Measurements from ENCODE around the gene MYMX.
A peak's percentile ranks its signal among the peaks of the same experiment; 100 is the strongest.

The MYMX gene

DNA sequence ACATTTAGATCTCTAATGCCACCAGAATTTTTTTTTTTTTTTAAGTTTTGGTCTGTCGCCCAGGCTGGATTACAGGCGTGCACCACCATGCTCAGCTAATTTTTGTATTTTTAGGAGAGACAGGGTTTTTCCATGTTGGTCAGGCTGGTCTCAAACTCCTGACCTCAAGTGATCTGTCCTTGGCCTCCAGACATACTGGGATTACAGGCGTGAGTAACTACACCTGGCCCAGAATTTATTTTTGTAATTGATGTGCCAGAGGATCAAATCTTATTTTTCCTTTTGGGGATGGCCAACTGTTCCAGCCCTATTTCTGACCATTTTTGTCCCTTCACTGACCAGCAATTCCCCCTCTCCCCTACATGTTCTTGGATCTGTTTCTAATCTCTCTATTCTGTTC lies 18.0 kb upstream of the MYMX start:
- FAIRE-seq (no peak), DNase-seq (ENCODE audit: insufficient read length, low spot score) (peak; percentile 2)
- no peak for TF ChIP-seq POLR2A (IDR thresholded peaks at IDR 0.05; ENCODE audit: low read depth, low read length)

DNA sequence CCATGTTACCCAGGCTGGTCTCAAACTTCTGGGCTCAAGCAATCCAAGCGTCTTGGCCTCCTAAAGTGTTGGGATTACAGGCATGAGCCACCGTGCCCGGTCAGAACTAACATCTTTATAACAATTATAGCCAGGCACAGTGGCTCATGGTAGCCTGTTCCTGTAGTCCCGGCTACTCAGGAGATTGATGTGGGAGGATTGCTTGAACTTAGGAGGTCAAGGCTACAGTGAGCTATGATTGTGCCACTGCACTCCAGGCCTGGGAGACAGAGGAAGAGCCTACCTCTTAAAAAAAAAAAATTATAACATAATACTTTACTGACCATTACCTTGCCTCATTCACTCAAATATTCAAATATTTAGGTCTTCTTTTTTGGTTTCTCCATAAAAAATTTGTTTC lies 16.8 kb upstream of the MYMX start:
- FAIRE-seq (no peak), DNase-seq (ENCODE audit: insufficient read length, low spot score) (no peak)
- TF ChIP-seq POLR2A (IDR thresholded peaks at IDR 0.05; ENCODE audit: low read depth, low read length) = no peak

DNA sequence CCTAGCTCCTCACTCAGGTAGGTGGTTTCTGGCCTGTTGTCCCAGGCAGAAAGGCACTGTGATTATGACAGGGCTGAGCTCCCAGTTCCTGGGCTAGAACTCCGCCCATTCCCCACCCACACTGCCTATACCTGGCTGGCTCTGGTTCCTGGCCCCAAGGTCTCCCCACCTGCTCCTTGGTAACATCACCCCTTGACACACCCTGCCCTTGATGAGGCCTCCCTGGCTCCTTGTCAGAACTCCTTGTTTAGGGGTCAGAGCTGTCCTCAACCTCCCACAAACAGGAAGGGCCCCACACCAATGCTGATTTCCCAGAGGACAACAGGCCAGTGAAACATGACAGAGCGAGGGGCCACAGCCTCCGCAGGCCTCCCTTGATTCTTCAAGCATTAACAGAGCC lies 15.5 kb upstream of the MYMX start:
- FAIRE-seq (no peak), DNase-seq (ENCODE audit: insufficient read length, low spot score) (peak; percentile 1)
- no peak for TF ChIP-seq POLR2A (IDR thresholded peaks at IDR 0.05; ENCODE audit: low read depth, low read length)

DNA sequence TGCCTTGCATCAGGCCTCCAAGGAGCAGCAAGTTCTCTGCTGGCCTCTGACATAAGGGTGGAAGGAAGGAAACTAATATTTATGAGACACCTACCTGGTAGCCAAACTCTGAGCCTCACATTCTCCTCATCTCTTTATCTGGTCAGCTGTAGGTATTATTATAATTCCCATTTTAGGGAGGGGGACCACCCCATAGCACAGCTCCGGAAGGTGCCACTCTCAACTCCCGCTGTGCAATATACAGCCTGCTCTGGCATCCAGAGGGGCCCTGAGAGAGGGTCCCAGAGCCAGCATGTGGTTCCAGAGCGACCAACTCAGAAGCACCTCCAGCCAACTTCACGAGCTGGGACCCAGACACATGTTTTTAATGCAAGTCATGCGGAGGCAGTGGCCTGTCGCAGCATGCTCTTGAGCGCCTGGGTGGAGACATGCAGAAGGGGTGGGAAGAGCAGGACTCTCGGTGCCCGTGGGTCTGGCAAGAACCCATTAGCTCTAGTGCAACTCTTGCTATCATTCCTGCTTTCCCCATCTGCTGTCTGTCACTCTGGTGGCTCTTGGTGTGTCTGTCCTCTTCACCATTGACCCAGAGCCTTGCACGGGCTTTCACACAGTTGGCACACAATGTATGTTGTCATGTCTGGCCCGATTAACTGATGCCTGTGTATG lies 15.0 kb upstream of the MYMX start:
- peak; percentile 1 for DNase-seq (ENCODE audit: insufficient read length, low spot score)
- no peak for TF ChIP-seq POLR2A (IDR thresholded peaks at IDR 0.05; ENCODE audit: low read depth, low read length)
- no peak for FAIRE-seq

DNA sequence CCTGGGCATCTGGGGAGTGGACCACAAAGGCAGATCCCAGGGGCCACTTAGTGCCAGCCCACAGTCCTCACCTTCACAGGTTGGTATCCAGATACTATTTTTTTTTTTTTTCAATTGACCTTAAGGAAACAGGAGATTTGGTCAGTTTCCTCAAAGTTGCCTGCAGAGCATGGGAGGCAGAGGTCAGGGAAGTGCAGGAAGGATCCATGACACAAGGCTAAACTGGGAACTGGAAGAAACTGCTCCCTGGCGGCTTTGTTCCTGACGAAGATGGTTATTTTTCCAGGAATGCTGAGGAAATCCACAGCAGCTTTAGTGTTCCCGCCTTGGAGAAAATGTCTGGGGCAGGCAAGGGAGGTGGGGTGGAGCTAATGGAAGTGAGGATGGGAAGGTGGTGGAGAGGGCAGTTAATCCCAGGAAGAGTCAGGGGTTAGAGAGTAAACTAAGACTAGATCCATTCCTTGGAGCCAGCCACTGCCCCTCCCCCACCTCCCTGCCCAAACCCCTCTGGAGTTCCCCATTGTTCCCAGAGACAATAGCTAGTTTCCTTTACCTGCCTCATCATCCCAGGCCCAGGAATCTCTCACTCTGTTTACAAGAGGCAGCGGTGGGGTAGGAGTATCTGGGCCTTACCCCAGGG lies 14.3 kb upstream of the MYMX start:
- no peak for TF ChIP-seq POLR2A (IDR thresholded peaks at IDR 0.05; ENCODE audit: low read depth, low read length)
- DNase-seq (ENCODE audit: insufficient read length, low spot score) = peak; percentile 0
- FAIRE-seq = no peak

DNA sequence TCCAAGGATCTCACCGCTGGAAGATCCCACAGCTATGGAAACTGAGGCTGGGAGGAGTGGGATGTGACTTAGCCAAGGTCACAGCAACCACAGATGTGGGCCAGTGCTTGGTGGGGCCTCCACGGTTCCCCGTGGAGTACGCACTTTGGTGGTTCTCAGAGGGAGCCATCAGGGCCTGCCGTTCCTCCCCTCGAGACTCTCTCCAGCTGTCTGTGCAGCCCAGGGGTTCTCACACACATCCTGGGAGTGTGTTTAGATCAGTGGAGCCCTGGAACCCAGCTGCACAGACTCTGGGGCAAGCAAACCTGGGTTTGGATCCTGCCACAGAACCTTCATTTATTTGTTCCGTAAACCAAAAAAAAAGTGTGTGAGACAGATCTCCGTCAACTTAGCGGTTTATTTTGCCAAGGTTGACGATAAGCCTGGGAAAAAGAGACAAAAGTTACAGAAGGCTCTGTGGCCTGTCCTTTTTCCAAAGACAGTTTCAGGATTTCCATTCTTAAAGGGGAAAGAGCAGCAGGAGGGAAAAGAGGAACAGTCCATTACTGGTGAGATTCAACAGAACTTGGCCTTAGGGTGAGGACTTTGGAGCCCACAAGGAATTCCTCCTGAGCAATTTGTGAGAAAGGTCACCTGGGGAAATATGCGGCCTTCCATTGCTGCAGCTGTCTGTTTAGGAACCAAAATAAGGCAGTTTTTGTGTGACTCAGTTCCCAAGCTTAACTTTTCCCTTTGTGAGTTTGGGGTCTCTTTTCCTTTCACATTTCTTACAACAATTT lies 13.6 kb upstream of the MYMX start:
- FAIRE-seq (no peak), DNase-seq (ENCODE audit: insufficient read length, low spot score) (peak; percentile 1)
- TF ChIP-seq POLR2A (IDR thresholded peaks at IDR 0.05; ENCODE audit: low read depth, low read length) = no peak

DNA sequence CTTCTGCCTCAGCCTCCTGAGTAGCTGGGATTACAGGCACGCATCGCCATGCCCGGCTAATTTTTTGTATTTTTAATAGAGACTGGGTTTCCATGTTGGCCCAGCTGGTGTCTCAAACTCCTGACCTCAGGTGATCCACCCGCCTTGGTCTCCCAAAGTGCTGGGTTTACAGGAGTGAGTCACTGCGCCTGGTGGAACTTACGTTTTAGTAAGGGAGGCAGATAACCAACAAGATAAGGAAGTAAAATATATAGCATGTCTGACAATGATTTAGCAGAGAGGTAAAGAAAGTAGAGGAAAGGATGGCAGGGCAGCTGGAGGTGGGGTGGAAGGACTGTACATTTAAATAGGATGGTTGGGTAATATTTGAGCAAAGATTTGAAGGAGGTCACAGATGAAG lies 12.8 kb upstream of the MYMX start:
- DNase-seq (ENCODE audit: insufficient read length, low spot score) = no peak
- no peak for TF ChIP-seq POLR2A (IDR thresholded peaks at IDR 0.05; ENCODE audit: low read depth, low read length)
- FAIRE-seq = no peak

DNA sequence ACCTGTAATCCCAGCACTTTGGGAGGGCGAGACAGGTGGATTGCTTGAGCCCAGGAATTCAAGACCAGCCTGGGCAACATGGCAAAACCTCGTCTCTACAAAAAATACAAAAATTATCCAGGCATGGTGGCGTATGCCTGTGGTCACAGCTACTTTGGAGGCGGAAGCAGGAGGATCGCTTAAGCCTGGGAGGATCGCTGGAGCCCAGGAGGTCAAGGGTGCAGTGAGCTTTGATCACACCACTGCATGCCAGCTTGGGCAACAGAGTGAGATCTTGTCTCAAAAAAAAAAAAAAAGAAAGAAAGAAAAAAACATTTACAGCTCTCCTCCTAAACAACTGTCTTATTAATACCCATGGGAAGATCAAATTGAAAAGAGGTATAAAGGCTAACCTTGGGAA lies 8.8 kb upstream of the MYMX start:
- no peak for TF ChIP-seq POLR2A (IDR thresholded peaks at IDR 0.05; ENCODE audit: low read depth, low read length)
- FAIRE-seq (no peak), DNase-seq (ENCODE audit: insufficient read length, low spot score) (no peak)

DNA sequence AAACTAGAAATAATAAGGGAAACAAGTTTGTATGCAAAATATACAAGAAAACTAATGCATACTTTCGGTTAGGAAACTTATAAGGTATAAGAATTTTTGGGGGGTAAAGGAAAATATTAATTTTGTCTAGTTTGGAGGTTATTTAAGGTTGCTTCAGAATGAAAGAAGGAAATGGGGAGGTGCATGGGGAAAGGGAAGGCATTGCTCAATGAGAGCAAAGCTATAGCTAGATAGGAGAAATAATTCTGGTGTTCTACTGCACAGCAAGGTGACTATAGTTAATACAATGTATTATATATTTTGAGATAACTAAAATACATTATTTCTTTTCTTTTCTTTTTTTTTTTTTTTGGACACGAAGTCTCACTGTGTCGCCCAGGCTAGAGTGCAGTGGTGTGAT lies 5.4 kb upstream of the MYMX start:
- no peak for TF ChIP-seq POLR2A (IDR thresholded peaks at IDR 0.05; ENCODE audit: low read depth, low read length)
- DNase-seq (ENCODE audit: insufficient read length, low spot score) = no peak
- no peak for FAIRE-seq

DNA sequence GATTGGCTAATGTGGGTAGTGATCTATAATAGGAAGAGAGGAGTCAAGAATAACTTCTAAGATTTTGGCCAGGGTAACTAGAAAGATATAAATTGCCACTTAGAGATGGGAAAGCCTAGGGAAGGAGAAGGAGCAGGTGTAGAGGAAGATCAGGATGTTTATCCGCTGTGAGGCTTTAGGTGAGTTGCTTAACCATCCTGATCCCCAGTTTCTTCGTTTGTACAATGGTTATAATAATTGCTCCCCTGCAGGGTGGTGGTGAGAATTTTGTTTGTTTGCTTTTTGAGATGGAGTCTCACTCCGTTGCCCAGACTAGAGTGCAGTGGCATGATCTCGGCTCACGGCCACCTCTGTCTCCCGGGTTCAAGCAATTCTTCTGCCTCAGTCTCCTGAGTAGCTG lies 2.4 kb upstream of the MYMX start:
- FAIRE-seq (no peak), DNase-seq (ENCODE audit: insufficient read length, low spot score) (no peak)
- no peak for TF ChIP-seq POLR2A (IDR thresholded peaks at IDR 0.05; ENCODE audit: low read depth, low read length)

DNA sequence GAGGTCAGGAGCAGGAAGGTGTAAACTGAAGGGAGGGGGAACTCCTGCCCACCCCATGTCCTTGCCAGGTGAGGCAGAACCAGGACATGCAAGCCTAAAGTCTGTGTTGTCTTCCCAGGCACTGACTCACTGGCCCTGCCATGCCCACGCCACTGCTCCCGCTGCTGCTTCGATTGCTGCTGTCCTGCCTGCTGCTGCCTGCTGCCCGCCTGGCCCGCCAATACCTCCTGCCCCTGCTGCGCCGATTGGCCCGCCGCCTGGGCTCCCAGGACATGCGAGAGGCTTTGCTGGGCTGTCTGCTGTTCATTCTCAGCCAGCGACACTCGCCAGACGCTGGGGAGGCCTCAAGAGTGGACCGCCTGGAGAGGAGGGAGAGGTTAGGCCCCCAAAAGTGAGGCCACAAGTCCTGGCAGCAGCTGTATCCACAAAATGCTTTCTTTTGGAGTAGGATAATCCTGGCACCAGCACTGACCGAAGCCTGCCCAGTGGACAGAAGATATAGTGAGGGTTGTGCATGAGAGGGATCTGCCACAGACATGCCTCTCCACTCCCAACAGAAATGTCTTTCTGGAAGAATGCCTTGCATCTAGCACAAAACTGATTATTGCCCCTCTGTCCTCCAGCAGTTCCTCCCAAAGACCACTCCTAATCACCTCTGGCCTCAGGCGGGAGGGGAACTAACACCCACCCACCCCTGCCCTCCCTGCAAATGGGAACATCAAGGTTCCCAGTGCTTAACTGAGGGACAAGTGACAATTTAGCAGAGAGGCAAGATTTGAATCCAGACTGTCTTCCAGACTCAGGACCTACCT lies 812 bp downstream of the MYMX start:
- no peak for FAIRE-seq
- 0 out of 2 replicates have a peak, but pooled peaks have one; percentile 20 for TF ChIP-seq POLR2A (IDR thresholded peaks at IDR 0.05; ENCODE audit: low read depth, low read length)
- DNase-seq (ENCODE audit: insufficient read length, low spot score) = peak; percentile 72

DNA sequence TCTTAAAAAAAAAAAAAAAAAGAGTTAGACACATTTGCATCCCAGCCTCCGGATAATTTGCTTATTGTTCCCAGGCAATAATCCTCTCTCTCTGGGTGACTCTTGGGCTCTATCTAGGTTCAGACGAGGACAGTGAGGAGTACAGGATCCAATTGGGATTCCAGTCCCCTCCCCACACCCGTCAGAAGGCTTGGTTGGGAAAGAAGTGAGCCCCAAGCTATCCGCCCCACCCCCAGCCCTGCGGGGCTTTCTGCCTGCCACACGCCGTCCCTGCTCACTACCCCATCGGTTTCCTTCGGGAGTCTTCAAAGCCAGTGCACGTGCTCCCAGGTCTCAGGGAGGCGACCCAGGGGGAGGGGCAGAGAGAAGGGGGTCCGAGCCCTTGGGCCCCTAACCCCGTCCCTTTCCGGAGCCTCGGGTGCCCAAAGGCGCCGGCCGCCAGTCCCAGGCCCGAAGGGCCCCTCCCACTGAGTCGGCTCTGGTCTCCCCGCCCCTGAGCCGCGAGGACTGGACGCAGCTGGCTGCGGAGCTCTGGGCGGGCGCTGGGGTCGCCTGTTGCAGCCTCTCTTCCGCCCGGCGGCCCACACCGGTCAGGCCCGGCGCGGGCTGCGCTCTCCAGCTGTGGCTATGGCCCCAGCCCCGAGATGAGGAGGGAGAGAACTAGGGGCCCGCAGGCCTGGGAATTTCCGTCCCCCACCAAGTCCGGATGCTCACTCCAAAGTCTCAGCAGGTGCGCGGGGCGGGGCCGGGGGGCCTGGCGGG lies 2.5 kb downstream of the MYMX start:
- TF ChIP-seq POLR2A (IDR thresholded peaks at IDR 0.05; ENCODE audit: low read depth, low read length) = no peak
- DNase-seq (ENCODE audit: insufficient read length, low spot score) (peak; percentile 81), FAIRE-seq (no peak)

All from H54 (cell line).